ENCODE results near the gene GARRE1. TPM values are rescaled to one million over a fixed set of nuclear protein-coding genes. Genes with fewer than 3 reads are reported as not detected.

Gene GARRE1
- total RNA-seq, 1 donor from 2014 or later, result 69.8 TPM

GRCh38 chr19:34300962-34301361 lies 46.6 kb downstream of the GARRE1 start:
- H3K4me1 Mint-ChIP-seq, result peaks cover 11% of the 10 kb centered on the region
- no peak overlapping the region for H3K27ac Mint-ChIP-seq
- H3K4me2 ChIP-seq, result no peak overlapping the region
- H4K20me1 ChIP-seq (ENCODE audit: low read depth), result peaks cover 24% of the 10 kb centered on the region
- TF ChIP-seq EZH2phosphoT487 (IDR thresholded peaks at IDR 0.05) (no peak), CTCF (IDR thresholded peaks at IDR 0.05) (no peak), EZH2 (IDR thresholded peaks at IDR 0.05) (no peak)
- H3K4me1 ChIP-seq, result peaks cover 4% of the 10 kb centered on the region
- no peaks in the 10 kb centered on the region for H3K27me3 Mint-ChIP-seq (ENCODE audit: insufficient read depth, low read depth)
- peaks cover 9% of the 10 kb centered on the region for H3F3A ChIP-seq (ENCODE audit: low read depth)
- H3K9ac ChIP-seq, result no peak overlapping the region
- H3K27ac ChIP-seq, result no peak overlapping the region
- no peaks in the 10 kb centered on the region for H3K9me3 Mint-ChIP-seq
- H3K4me3 Mint-ChIP-seq, result no peak overlapping the region
- H3K79me2 ChIP-seq (ENCODE audit: low read depth), result no peaks in the 10 kb centered on the region
- H3K27me3 ChIP-seq, result no peaks in the 10 kb centered on the region
- H3K36me3 Mint-ChIP-seq, result peaks cover 15% of the 10 kb centered on the region
- no peak for DNase-seq (ENCODE audit: low spot score)
- no peak overlapping the region for H3K4me3 ChIP-seq
- H3K9me3 ChIP-seq (ENCODE audit: low read depth), result no peaks in the 10 kb centered on the region
- no peak overlapping the region for H2AFZ ChIP-seq (replicated peaks)
- H3K36me3 ChIP-seq, result no peaks in the 10 kb centered on the region

Other genes with a start within 250 kb of the GARRE1 start
- gene LSM14A, start 82.0 kb upstream of the GARRE1 start, total RNA-seq (ENCODE audit: low replicate concordance), result 152 and 157 TPM in 2 replicates
- 109 and 224 TPM in 2 replicates for gene GPI, start 110.6 kb downstream of the GARRE1 start, total RNA-seq (ENCODE audit: low replicate concordance)
- gene PDCD2L, start 149.8 kb downstream of the GARRE1 start, total RNA-seq (ENCODE audit: low replicate concordance), result 15.2 and 26.9 TPM in 2 replicates
- gene UBA2, start 173.8 kb downstream of the GARRE1 start, total RNA-seq (ENCODE audit: low replicate concordance), result 305 and 373 TPM in 2 replicates
- 28.2 and 35.4 TPM in 2 replicates for gene WTIP, start 227.2 kb downstream of the GARRE1 start, total RNA-seq (ENCODE audit: low replicate concordance)